K562 (cell line): ENCODE measurements around the gene LPIN3. TPM values are rescaled to one million over a fixed set of nuclear protein-coding genes. Genes with fewer than 3 reads are reported as not detected.

Experiments used
- ATAC-seq: fragments of 200-7000 bp; cut with Tn5 transposase; 3 replicates; pipeline ENCODE4 v1.9.1; 2020; ENCODE audit warnings: moderate library complexity
- BruUV-seq: library from RNA; stranded (reverse); fragments of 400-500 nt; replicated peaks from 2 replicates; lab custom pipeline; 2021; lab: Mats Ljungman, UMichigan
- CTCF ChIA-PET: fragments of 300-600 bp; formaldehyde crosslinking; extraction: SDS; loops from one replicate; lab custom pipeline; 2021; ENCODE audit warnings: low intra/inter-chr PET ratio; lab: Yijun Ruan, JAX
- POLR2A ChIA-PET: fragments of 300-600, 350-650 bp; sonication (Branson Sonifier 250); formaldehyde crosslinking; extraction: SDS; loops from one replicate; lab custom pipeline; 2021; ENCODE audit warnings: antibody characterized with exemption, inconsistent platforms; lab: Yijun Ruan, JAX
- DNase-seq, 4 experiments: peaks; one replicate each; pipeline versions ENCODE4 v3.0.0 to v3.0.0-alpha.2; 2011 to 2018; ENCODE audit warnings: low spot score in 3 of 4, mixed read lengths in 3 of 4; ENCODE audit errors: extremely low read depth in 1 of 4
- FAIRE-seq: peaks from 2 replicates; lab custom pipeline; 2011; peaks lifted over from hg19 to GRCh38; lab: Jason Lieb, UNC
- H2AFZ ChIP-seq: 2 replicates; pipeline ENCODE4 v1.6.0; 2011; ENCODE audit warnings: low read depth, low read length, control low read depth, inconsistent platforms
- H3K27ac ChIP-seq: fragments of 200-600 bp; 3 replicates; pipeline ENCODE4 v1.8.0; 2011; ENCODE audit warnings: low read depth, mild to moderate bottlenecking, control low read depth, inconsistent platforms, low read length, moderate library complexity, mixed read lengths; ENCODE audit errors: extremely low read depth
- H3K27me3 ChIP-seq, 2 experiments: fragments of 300-600 bp in 1 of 2; 2 replicates in 1 of 2; 3 replicates in 1 of 2; pipeline versions ENCODE4 v1.6.0 to v1.8.0; 2011; ENCODE audit warnings: inconsistent platforms in 2 of 2, low read length in 2 of 2, mild to moderate bottlenecking in 1 of 2, mixed read lengths in 1 of 2, moderate library complexity in 1 of 2; ENCODE audit not compliant: control insufficient read depth in 2 of 2, insufficient read depth in 2 of 2
- H3K36me3 ChIP-seq: fragments of 300-600 bp; 3 replicates; pipeline ENCODE4 v1.8.0; 2011; ENCODE audit warnings: mild to moderate bottlenecking, low read length, inconsistent platforms; ENCODE audit not compliant: control insufficient read depth, insufficient read depth
- H3K4me1 ChIP-seq, 2 experiments: fragments of 200-600 bp in 1 of 2; replicated peaks in 1 of 2; 2 replicates in 1 of 2; 3 replicates in 1 of 2; pipeline versions ENCODE4 v1.5.1 to v1.8.0; 2011; ENCODE audit warnings: inconsistent platforms in 2 of 2, low read length in 2 of 2, mild to moderate bottlenecking in 1 of 2, mixed read lengths in 1 of 2, moderate library complexity in 1 of 2; ENCODE audit not compliant: control insufficient read depth in 2 of 2, insufficient read depth in 2 of 2
- H3K4me2 ChIP-seq: 2 replicates; pipeline ENCODE4 v1.6.1; 2011; ENCODE audit warnings: low read length, control low read depth, inconsistent platforms, mixed read lengths; ENCODE audit not compliant: insufficient read depth
- H3K4me3 ChIP-seq: fragments of 200-600 bp; sonication (generic), shearing (Covaris generic); 2 replicates; pipeline ENCODE4 v1.5.1; 2016; ENCODE audit warnings: control low read depth, inconsistent platforms
- H3K79me2 ChIP-seq: fragments of 200-600 bp; 3 replicates; pipeline ENCODE4 v1.8.0; 2011; ENCODE audit warnings: low read length, inconsistent platforms; ENCODE audit not compliant: control insufficient read depth, insufficient read depth
- H3K9ac ChIP-seq, 2 experiments: 2 replicates each; pipeline versions ENCODE4 v1.6.0 to v1.6.1; 2011; ENCODE audit warnings: low read depth in 2 of 2, low read length in 2 of 2, control low read depth in 1 of 2, inconsistent platforms in 1 of 2, mild to moderate bottlenecking in 1 of 2, mixed read lengths in 1 of 2; ENCODE audit not compliant: insufficient read depth in 1 of 2
- H3K9me1 ChIP-seq: one replicate; pipeline ENCODE4 v1.6.0; 2011; ENCODE audit warnings: inconsistent platforms, mild to moderate bottlenecking, low read length, moderate library complexity; ENCODE audit not compliant: control insufficient read depth, insufficient read depth
- H3K9me3 ChIP-seq: replicated peaks from 2 replicates; pipeline ENCODE4 v1.5.1; 2011; ENCODE audit warnings: low read depth, low read length, inconsistent platforms; ENCODE audit not compliant: control insufficient read depth, insufficient read depth
- H4K20me1 ChIP-seq: replicated peaks from 2 replicates; pipeline ENCODE4 v1.6.1; 2011; ENCODE audit warnings: low read length, inconsistent platforms, mixed read lengths; ENCODE audit not compliant: control insufficient read depth, insufficient read depth
- CHD7 ChIP-seq: fragments of 200-600 bp; sonication (generic); IDR thresholded peaks from one replicate; pipeline ENCODE4 v1.6.1; 2012; ENCODE audit warnings: mild to moderate bottlenecking, low read depth, low read length, inconsistent platforms
- FOXK1 ChIP-seq: sonication (generic); formaldehyde crosslinking; IDR thresholded peaks from 2 replicates; pipeline ENCODE4 v1.8.0; 2022; ENCODE audit warnings: missing genetic modification reagents, mild to moderate bottlenecking, borderline replicate concordance
- IRF1 ChIP-seq: sonication (generic); formaldehyde crosslinking; IDR thresholded peaks from 2 replicates; pipeline ENCODE4 v1.8.0; 2022; ENCODE audit warnings: missing genetic modification reagents, mild to moderate bottlenecking, borderline replicate concordance
- NFATC3 ChIP-seq: fragments of 450-650 bp; IDR thresholded peaks from 2 replicates; pipeline ENCODE4 v1.6.1; 2017; ENCODE audit warnings: mild to moderate bottlenecking
- PHF21A ChIP-seq: fragments of 450-650 bp; IDR thresholded peaks from 2 replicates; pipeline ENCODE4 v1.6.1; 2017; ENCODE audit warnings: low read depth, borderline replicate concordance
- RAD51 ChIP-seq: fragments of 450-650 bp; IDR thresholded peaks from 2 replicates; pipeline ENCODE4 v1.7.1; 2016; ENCODE audit warnings: low read depth, mild to moderate bottlenecking, borderline replicate concordance
- ZNF551 ChIP-seq: fragments of 250-450 bp; sonication (Bioruptor Pico); IDR thresholded peaks from 2 replicates; pipeline ENCODE4 v1.5.0; 2021; ENCODE audit warnings: mild to moderate bottlenecking, moderate library complexity
- ZNF830 ChIP-seq: fragments of 250-450 bp; sonication (Bioruptor Pico); IDR thresholded peaks from 2 replicates; pipeline ENCODE4 v1.5.0; 2021; ENCODE audit warnings: mild to moderate bottlenecking
- WGBS: fragments of 100-300 bp; shearing (Covaris generic); methylation state at CpG from one replicate; pipeline ENCODE4 v1.1.6; 2016; ENCODE audit warnings: low coverage, mixed read lengths; ENCODE audit not compliant: insufficient coverage; ENCODE audit errors: missing lambda C conversion rate; 5-methylcytosine and 5-hydroxymethylcytosine counted together
- in situ Hi-C: fragments of 300-500 bp; cut with MboI; formaldehyde crosslinking; loops from 4 replicates; pipeline ENCODE4 v1.15.0; 2018; ENCODE audit warnings: inconsistent platforms, mixed read lengths
- intact Hi-C: fragments of 100-400 bp; cut with micrococcal nuclease; formaldehyde crosslinking; loops from 2 replicates; pipeline ENCODE4 v1.14.2; 2022
- polyA plus RNA-seq, 8 experiments: library from polyadenylated mRNA; depleted of rRNA in 4 of 8; stranded (reverse) in 5 of 8; unstranded in 3 of 8; fragments of >200 nt; fragmentation: Nextera tagmentation in 2 of 8; fragmentation: Illumina TruSeq in 1 of 8; extraction: Ambion mirVana in 2 of 8; extraction: Trizol in 1 of 8; gene quantifications; 2 replicates each; pipeline versions ENCODE4 v1.2.1 to v1.2.3, GENCODE V29; 2011 to 2014; ENCODE audit warnings: inconsistent platforms in 1 of 8, missing spikeins in 1 of 8
- total RNA-seq, 7 experiments: library from RNA; depleted of rRNA in 6 of 7; stranded (reverse); fragments of >200 nt in 6 of 7; fragmentation: Illumina TruSeq in 2 of 7; extraction: Trizol in 2 of 7; gene quantifications; 2 replicates each; pipeline versions ENCODE4 v1.2.1 to v1.2.3, GENCODE V29; 2011 to 2021; ENCODE audit warnings: low replicate concordance in 1 of 7
- TF ChIP-seq, protein P1 (sequence below), 3 experiments: fragments of 200-800 bp in 1 of 3; sonication (Bioruptor generic) in 1 of 3; sonication (generic) in 1 of 3; formaldehyde crosslinking in 1 of 3; IDR thresholded peaks; 2 replicates each; pipeline versions ENCODE4 v1.6.1 to v1.8.0; 2016 to 2022; ENCODE audit warnings: mild to moderate bottlenecking in 2 of 3, missing compliant biosample characterization in 2 of 3, missing genetic modification characterization in 2 of 3, missing genetic modification reagents in 1 of 3

LPIN3 gene
- total and polyA plus RNA-seq, 9 of the 15 experiments (the other 6 are each of a cell fraction or from before 2014, with no cell fraction given), result 2.2 to 10.4 (median 5.9) TPM

GRCh38 chr20:41373251-41373783 lies 32.7 kb downstream of the LPIN3 start:
- ChIA-PET POLR2A (no interaction called here), CTCF (no interaction called here)
- in situ Hi-C loops (no loop called here), intact Hi-C loops (no loop called here)
- no TSS peak for BruUV-seq
- H4K20me1 ChIP-seq, result peaks cover 6% of the 10 kb centered on the region; the same call in 1 of the 2 replicates
- H3K27me3 ChIP-seq, result peaks cover 17 to 54% of the 10 kb centered on the region in 2 experiments
- no peaks in the 10 kb centered on the region for H3K79me2 ChIP-seq
- ATAC-seq, result no peak
- 2% methylated on average over 7 of the region's 11 CpGs for WGBS
- H3K4me1 ChIP-seq, result peaks cover 0 to 3% of the 10 kb centered on the region in 2 experiments; a peak in 2 of 5 replicates
- no peak overlapping the region for H2AFZ ChIP-seq
- H3K4me3 ChIP-seq, result no peak overlapping the region
- no peak overlapping the region for H3K4me2 ChIP-seq
- no peaks in the 10 kb centered on the region for H3K9me3 ChIP-seq
- H3K27ac ChIP-seq, result no peak overlapping the region
- no peaks in the 10 kb centered on the region for H3K9me1 ChIP-seq
- no peak for FAIRE-seq
- no peaks in the 10 kb centered on the region for H3K36me3 ChIP-seq
- H3K9ac ChIP-seq, result no peak overlapping the region
- no peak for DNase-seq
- TF ChIP-seq, protein P1, sequence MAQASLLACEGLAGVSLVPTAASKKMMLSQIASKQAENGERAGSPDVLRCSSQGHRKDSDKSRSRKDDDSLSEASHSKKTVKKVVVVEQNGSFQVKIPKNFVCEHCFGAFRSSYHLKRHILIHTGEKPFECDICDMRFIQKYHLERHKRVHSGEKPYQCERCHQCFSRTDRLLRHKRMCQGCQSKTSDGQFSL (CRISPR knock-in tag; IDR thresholded peaks at IDR 0.05), result no peak
- TF ChIP-seq, protein P1 (tag; IDR thresholded peaks at IDR 0.05), result no peak
- no peak for TF ChIP-seq NFATC3
- no peak for TF ChIP-seq FOXK1 (CRISPR knock-in tag)
- TF ChIP-seq IRF1 (CRISPR knock-in tag), result no peak
- no peak for TF ChIP-seq CHD7
- no peak for TF ChIP-seq ZNF551 (CRISPR knock-in tag)
- TF ChIP-seq ZNF830, result no peak
- TF ChIP-seq RAD51, result no peak
- TF ChIP-seq PHF21A, result no peak
